BLaER1 treated with 17β-estradiol and CSF1 and Interleukin-3, amounts not matched to agents 10 nM and 100 nM (cell line): ENCODE data around the gene STAM.
A peak's percentile ranks its signal among the peaks of the same experiment; 100 is the strongest.

ENCODE experiments used
- H3K27ac ChIP-seq, 11 experiments: shearing (Covaris generic); formaldehyde crosslinking; 2 replicates each; pipeline ENCODE4 v1.8.1; 2022
- H3K27me3 ChIP-seq, 11 experiments: shearing (Covaris generic); formaldehyde crosslinking; 2 replicates each; pipeline ENCODE4 v1.8.1; 2022
- H3K36me3 ChIP-seq, 11 experiments: shearing (Covaris generic); formaldehyde crosslinking; 2 replicates each; pipeline ENCODE4 v1.8.1; 2022
- H3K4me1 ChIP-seq, 10 experiments: shearing (Covaris generic); formaldehyde crosslinking; 2 replicates each; pipeline ENCODE4 v1.8.1; 2022
- H3K4me2 ChIP-seq, 11 experiments: shearing (Covaris generic); formaldehyde crosslinking; 2 replicates each; pipeline ENCODE4 v1.8.1; 2022
- H3K4me3 ChIP-seq, 10 experiments: shearing (Covaris generic); formaldehyde crosslinking; 2 replicates each; pipeline ENCODE4 v1.8.1; 2022
- H3K9ac ChIP-seq, 11 experiments: shearing (Covaris generic); formaldehyde crosslinking; 2 replicates each; pipeline ENCODE4 v1.8.1; 2022
- H3K9me3 ChIP-seq, 11 experiments: shearing (Covaris generic); formaldehyde crosslinking; replicated peaks in 1 of 11; 2 replicates each; pipeline ENCODE4 v1.8.1; 2022
- H4K20me1 ChIP-seq, 11 experiments: shearing (Covaris generic); formaldehyde crosslinking; 2 replicates each; pipeline ENCODE4 v1.8.1; 2022
- Cebpa-rat ChIP-seq, 11 experiments: shearing (Covaris generic); IDR thresholded peaks; 2 replicates each; pipeline ENCODE4 v1.8.1; 2022

The STAM gene

GRCh38 chr10:17640331-17640816 is 3.6 kb upstream of the STAM start:
- H3K4me1 ChIP-seq, result peaks cover 14 to 23% (median 17%) of the 10 kb centered on the region in 10 experiments
- no peak overlapping the region for H3K4me2 ChIP-seq
- TF ChIP-seq Cebpa-rat (IDR thresholded peaks at IDR 0.05), result no peak
- peaks cover 0 to 7% (median 0%) of the 10 kb centered on the region in 11 experiments; a peak in 2 of 22 replicates for H3K36me3 ChIP-seq
- H3K9me3 ChIP-seq, result no peaks in the 10 kb centered on the region
- no peak overlapping the region for H3K4me3 ChIP-seq
- no peak overlapping the region for H3K27ac ChIP-seq
- no peak overlapping the region for H3K9ac ChIP-seq
- no peaks in the 10 kb centered on the region for H3K27me3 ChIP-seq
- H4K20me1 ChIP-seq, result peaks cover 0 to 12% (median 3%) of the 10 kb centered on the region in 11 experiments; a peak in 7 of 22 replicates

- Histone ChIP-seq H3K9me3 (peaks cover 0 to 11% (median 9%) of the 10 kb centered on the region in 11 experiments; a peak in 17 of 22 replicates), H3K27ac (peak overlapping the region; percentile 93 to 100 (median 97)), H3K27me3 (no peaks in the 10 kb centered on the region), H3K9ac (peak overlapping the region; percentile 87 to 99 (median 96)), H3K36me3 (peaks cover 0 to 22% (median 12%) of the 10 kb centered on the region in 11 experiments; a peak in 20 of 22 replicates), H4K20me1 (peaks cover 0 to 40% (median 14%) of the 10 kb centered on the region in 11 experiments; a peak in 9 of 22 replicates), H3K4me3 (peak overlapping the region; percentile 75 to 94 (median 88)), H3K4me1 (peaks cover 24 to 46% (median 33%) of the 10 kb centered on the region in 10 experiments), H3K4me2 (peak overlapping the region; percentile 74 to 94 (median 87))
- no peak for TF ChIP-seq Cebpa-rat (IDR thresholded peaks at IDR 0.05)
Observed at GRCh38 chr10:17643339-17643754, 604 bp upstream of the STAM start.

- Histone ChIP-seq H3K9me3 (peaks cover 0 to 20% (median 17%) of the 10 kb centered on the region in 11 experiments; a peak in 17 of 22 replicates), H3K27me3 (no peaks in the 10 kb centered on the region)
Observed at GRCh38 chr10:17644485-17644943, 563 bp downstream of the STAM start.

GRCh38 chr10:17645621-17646345 is 1.8 kb downstream of the STAM start:
- Histone ChIP-seq H4K20me1 (peaks cover 3 to 55% (median 16%) of the 10 kb centered on the region in 11 experiments; a peak in 10 of 22 replicates), H3K4me3 (peak overlapping the region; percentile 75 to 94 (median 88); a peak in 19 of 20 replicates), H3K9me3 (peaks cover 0 to 33% (median 28%) of the 10 kb centered on the region in 11 experiments; a peak in 18 of 22 replicates), H3K9ac (peak overlapping the region; percentile 87 to 99 (median 96); a peak in 21 of 22 replicates), H3K36me3 (peaks cover 7 to 41% (median 35%) of the 10 kb centered on the region in 11 experiments; a peak in 21 of 22 replicates), H3K27me3 (no peaks in the 10 kb centered on the region), H3K27ac (peak overlapping the region in 7 of 11 experiments; percentile 8 to 99 (median 96); a peak in 9 of 22 replicates), H3K4me2 (peak overlapping the region; percentile 80 to 93 (median 88)), H3K4me1 (peaks cover 24 to 47% (median 33%) of the 10 kb centered on the region in 10 experiments)
- no peak for TF ChIP-seq Cebpa-rat (IDR thresholded peaks at IDR 0.05)

More at GRCh38 chr10:17644485-17644943, 563 bp downstream of the STAM start:
- peaks cover 24 to 47% (median 33%) of the 10 kb centered on the region in 10 experiments for H3K4me1 ChIP-seq
- H3K27ac ChIP-seq, result peak overlapping the region; percentile 93 to 100 (median 97)
- peak overlapping the region; percentile 75 to 94 (median 88) for H3K4me3 ChIP-seq
- H3K9ac ChIP-seq, result peak overlapping the region; percentile 87 to 99 (median 96)
- peaks cover 0 to 34% (median 23%) of the 10 kb centered on the region in 11 experiments; a peak in 21 of 22 replicates for H3K36me3 ChIP-seq
- H3K4me2 ChIP-seq, result peak overlapping the region; percentile 80 to 93 (median 88)
- H4K20me1 ChIP-seq, result peaks cover 3 to 50% (median 14%) of the 10 kb centered on the region in 11 experiments; a peak in 10 of 22 replicates
- no peak for TF ChIP-seq Cebpa-rat (IDR thresholded peaks at IDR 0.05)

GRCh38 chr10:17647326-17647725 is 3.4 kb downstream of the STAM start:
- peak overlapping the region in 3 of 11 experiments; percentile 21 to 57 (median 49); a peak in 4 of 22 replicates for H3K9ac ChIP-seq
- peak overlapping the region in 3 of 11 experiments; percentile 31 to 88 (median 83); a peak in 5 of 22 replicates for H3K4me2 ChIP-seq
- H3K27ac ChIP-seq, result peak overlapping the region in 1 of 11 experiments; percentile 24; a peak in 2 of 22 replicates
- H3K27me3 ChIP-seq, result no peaks in the 10 kb centered on the region
- peaks cover 22 to 45% (median 26%) of the 10 kb centered on the region in 10 experiments for H3K4me1 ChIP-seq
- H4K20me1 ChIP-seq, result peaks cover 3 to 66% (median 16%) of the 10 kb centered on the region in 11 experiments; a peak in 10 of 22 replicates
- 0 out of 20 replicates have a peak overlapping the region, but pooled peaks of 1 of the 10 experiments have one; percentile 7 for H3K4me3 ChIP-seq
- no peak for TF ChIP-seq Cebpa-rat (IDR thresholded peaks at IDR 0.05)
- H3K36me3 ChIP-seq, result peaks cover 7 to 55% (median 50%) of the 10 kb centered on the region in 11 experiments
- H3K9me3 ChIP-seq, result peaks cover 6 to 48% (median 43%) of the 10 kb centered on the region in 11 experiments; a peak in 21 of 22 replicates

GRCh38 chr10:17648243-17649035 is 4.5 kb downstream of the STAM start:
- peaks cover 17 to 59% (median 54%) of the 10 kb centered on the region in 11 experiments for H3K9me3 ChIP-seq
- no peak overlapping the region for H3K4me3 ChIP-seq
- H3K9ac ChIP-seq, result no peak overlapping the region
- H3K27me3 ChIP-seq, result no peaks in the 10 kb centered on the region
- H3K4me2 ChIP-seq, result peak overlapping the region in 2 of 11 experiments; percentile 83 to 88; a peak in 2 of 22 replicates
- peaks cover 17 to 67% (median 61%) of the 10 kb centered on the region in 11 experiments for H3K36me3 ChIP-seq
- peaks cover 3 to 73% (median 16%) of the 10 kb centered on the region in 11 experiments; a peak in 10 of 22 replicates for H4K20me1 ChIP-seq
- H3K4me1 ChIP-seq, result peaks cover 15 to 37% (median 18%) of the 10 kb centered on the region in 10 experiments
- no peak overlapping the region for H3K27ac ChIP-seq
- TF ChIP-seq Cebpa-rat (IDR thresholded peaks at IDR 0.05), result no peak

- Histone ChIP-seq H3K27me3 (no peaks in the 10 kb centered on the region), H3K4me3 (no peak overlapping the region), H3K9me3 (peaks cover 21 to 66% (median 61%) of the 10 kb centered on the region in 11 experiments), H3K4me2 (no peak overlapping the region), H3K4me1 (peaks cover 15 to 37% (median 18%) of the 10 kb centered on the region in 10 experiments), H4K20me1 (peaks cover 3 to 77% (median 16%) of the 10 kb centered on the region in 11 experiments; a peak in 11 of 22 replicates), H3K36me3 (peaks cover 23 to 73% (median 67%) of the 10 kb centered on the region in 11 experiments), H3K27ac (no peak overlapping the region), H3K9ac (no peak overlapping the region)
- TF ChIP-seq Cebpa-rat (IDR thresholded peaks at IDR 0.05), result no peak
Observed at GRCh38 chr10:17649052-17649451, 5.1 kb downstream of the STAM start.

GRCh38 chr10:17649836-17650235 is 5.9 kb downstream of the STAM start:
- H4K20me1 ChIP-seq, result peaks cover 3 to 74% (median 16%) of the 10 kb centered on the region in 11 experiments; a peak in 11 of 22 replicates
- H3K4me1 ChIP-seq, result peaks cover 15 to 36% (median 17%) of the 10 kb centered on the region in 10 experiments
- peaks cover 21 to 73% (median 65%) of the 10 kb centered on the region in 11 experiments for H3K9me3 ChIP-seq
- peaks cover 24 to 79% (median 69%) of the 10 kb centered on the region in 11 experiments for H3K36me3 ChIP-seq
- H3K4me3 ChIP-seq, result no peak overlapping the region
- H3K9ac ChIP-seq, result no peak overlapping the region
- H3K4me2 ChIP-seq, result no peak overlapping the region
- H3K27me3 ChIP-seq, result no peaks in the 10 kb centered on the region
- no peak for TF ChIP-seq Cebpa-rat (IDR thresholded peaks at IDR 0.05)
- no peak overlapping the region for H3K27ac ChIP-seq
